Measurements from ENCODE around the gene CEP20. TPM values are rescaled to one million over a fixed set of nuclear protein-coding genes. Genes with fewer than 3 reads are reported as not detected.

CEP20 gene, protein sequence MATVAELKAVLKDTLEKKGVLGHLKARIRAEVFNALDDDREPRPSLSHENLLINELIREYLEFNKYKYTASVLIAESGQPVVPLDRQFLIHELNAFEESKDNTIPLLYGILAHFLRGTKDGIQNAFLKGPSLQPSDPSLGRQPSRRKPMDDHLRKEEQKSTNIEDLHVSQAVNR
- 51.1 and 72.0 TPM in 2 replicates for total RNA-seq

DNA sequence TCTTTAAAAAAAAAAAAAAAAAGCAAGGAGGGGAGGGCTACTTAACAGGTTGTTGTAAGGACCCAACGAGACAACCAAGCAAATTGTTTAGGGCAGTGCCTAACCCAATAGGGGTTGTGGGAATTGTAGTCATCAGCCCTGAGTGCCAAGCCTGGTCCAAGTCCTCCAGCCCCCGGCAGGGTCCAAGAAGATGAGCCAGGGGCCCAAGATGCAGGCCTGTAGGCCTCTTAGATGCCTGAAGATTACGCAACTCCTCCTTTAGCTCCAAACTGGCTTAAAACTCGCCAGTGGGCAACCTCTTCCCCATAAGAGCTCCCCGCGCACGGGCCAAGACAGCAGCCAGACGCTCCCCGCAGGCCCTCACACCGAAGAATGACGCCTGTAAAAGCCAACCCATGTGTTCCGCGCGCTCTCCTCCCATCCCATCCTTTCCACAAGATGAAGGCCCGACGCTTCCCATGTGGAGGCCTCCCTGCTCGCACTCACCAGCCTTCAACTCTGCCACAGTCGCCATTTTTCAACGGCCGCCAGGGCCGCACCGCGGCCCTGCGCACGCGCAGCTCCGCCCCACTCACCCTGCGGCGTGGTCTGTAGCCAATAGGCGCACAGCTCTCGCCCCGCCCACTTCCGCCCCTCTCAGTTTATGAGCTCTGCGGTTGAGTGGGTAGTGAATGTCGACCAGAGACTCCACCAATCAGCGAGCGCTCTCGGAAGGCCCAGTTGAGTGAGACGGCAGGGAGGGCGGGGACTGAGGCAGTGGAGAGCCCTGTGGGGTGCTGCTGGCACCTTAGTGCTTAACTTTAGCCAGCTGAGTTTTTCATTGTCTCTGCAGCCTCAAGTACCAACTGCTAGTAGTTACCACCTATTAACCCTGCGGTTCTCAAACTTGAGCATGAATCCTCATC, at the start of gene CEP20:
CEP20 (minus strand) TSS at position 532 of the 905 bp plus-strand sequence; CDS start at position 514, 18 bp downstream.

DNA sequence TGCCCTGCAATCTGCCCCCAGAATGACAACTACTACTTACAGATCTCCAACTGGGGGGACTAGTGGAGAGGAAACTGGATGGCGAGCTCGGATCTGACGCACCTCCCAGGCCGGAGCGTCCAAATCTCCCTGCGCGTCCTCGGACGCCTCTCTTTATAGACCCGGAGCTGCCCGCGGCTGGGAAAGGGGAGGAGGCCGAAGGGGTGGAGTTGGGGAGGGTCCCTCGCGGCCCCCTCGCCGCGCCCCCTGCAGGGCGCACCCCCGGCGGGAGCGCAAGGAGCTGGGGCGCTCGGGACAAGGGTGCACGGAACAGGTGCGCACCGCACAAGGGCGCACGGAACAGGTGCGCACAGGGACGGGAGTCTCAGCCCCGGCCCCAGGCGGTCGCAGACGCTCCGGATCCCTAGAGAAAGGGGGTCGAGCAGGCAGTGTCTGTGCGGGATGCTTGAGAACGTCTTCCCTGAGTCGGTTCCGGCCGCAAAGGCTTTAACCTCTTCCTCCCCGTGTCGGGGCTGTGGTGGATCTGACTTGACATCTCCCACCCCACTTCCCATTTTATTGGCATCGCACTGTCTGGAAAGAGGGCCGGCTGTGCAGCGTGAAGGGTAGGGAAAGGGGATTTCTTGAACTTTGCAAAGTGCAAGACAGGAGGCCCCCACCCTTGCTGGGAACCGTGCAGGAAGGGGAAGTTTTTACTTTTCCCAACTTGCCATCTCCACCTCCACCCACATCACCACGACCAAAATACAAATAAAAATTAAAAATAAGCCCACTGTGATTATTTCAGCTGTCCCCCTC, 31.3 kb downstream of the CEP20 start, which contains the start of gene MYH11:
MYH11 (minus strand) TSS at position 128 of the 798 bp plus-strand sequence. CDS start 18,776 bp downstream, outside the sequence.

Other genes starting within 250 kb of the CEP20 start
- gene MARF1, start 245.4 kb downstream of the CEP20 start, total RNA-seq, result 15.9 and 20.1 TPM in 2 replicates
- gene NDE1, start 238.4 kb downstream of the CEP20 start, total RNA-seq, result 25.1 and 56.3 TPM in 2 replicates
- gene MYH11, start 31.6 kb downstream of the CEP20 start, total RNA-seq, result under 0.01 TPM in 2 replicates
- 118 and 190 TPM in 2 replicates for gene ABCC1, start 61.0 kb upstream of the CEP20 start, total RNA-seq